Mesendoderm (in vitro differentiated cells): ENCODE results near the gene ERC2.

ENCODE experiments used
- DNase-seq: peaks from one replicate; pipeline ENCODE4 v3.0.0; 2013
- H2AK5ac ChIP-seq: 2 replicates; pipeline ENCODE4 v1.6.1; 2013; ENCODE audit warnings: low read length, inconsistent platforms
- H2BK120ac ChIP-seq: 2 replicates; pipeline ENCODE4 v1.6.1; 2013; ENCODE audit warnings: low read depth, mild to moderate bottlenecking, low read length, moderate library complexity, mixed read lengths
- H2BK15ac ChIP-seq: replicated peaks from 2 replicates; pipeline ENCODE4 v1.6.1; 2013; ENCODE audit warnings: low read depth, mild to moderate bottlenecking, moderate library complexity
- H2BK5ac ChIP-seq: 2 replicates; pipeline ENCODE4 v1.6.1; 2013; ENCODE audit warnings: low read length, inconsistent platforms
- H3K18ac ChIP-seq: 2 replicates; pipeline ENCODE4 v1.6.1; 2013; ENCODE audit warnings: mild to moderate bottlenecking, low read length, mixed read lengths
- H3K23ac ChIP-seq: one replicate; pipeline ENCODE4 v1.6.1; 2013; ENCODE audit warnings: low read length
- H3K27ac ChIP-seq: 2 replicates; pipeline ENCODE4 v1.5.1; 2013; ENCODE audit warnings: low read depth, mild to moderate bottlenecking, inconsistent platforms, low read length, moderate library complexity
- H3K27me3 ChIP-seq: 2 replicates; pipeline ENCODE4 v1.6.1; 2013; ENCODE audit warnings: low read length, control low read depth, mild to moderate bottlenecking, inconsistent platforms; ENCODE audit not compliant: insufficient read depth, poor library complexity
- H3K36me3 ChIP-seq: 2 replicates; pipeline ENCODE4 v1.6.1; 2013; ENCODE audit warnings: low read length, inconsistent platforms; ENCODE audit not compliant: control insufficient read depth, insufficient read depth
- H3K4ac ChIP-seq: one replicate; pipeline ENCODE4 v1.6.1; 2013; ENCODE audit warnings: low read depth, mild to moderate bottlenecking, low read length, moderate library complexity
- H3K4me1 ChIP-seq: 2 replicates; pipeline ENCODE4 v1.6.1; 2013; ENCODE audit warnings: low read depth, low read length, inconsistent platforms; ENCODE audit not compliant: control insufficient read depth
- H3K4me2 ChIP-seq: 2 replicates; pipeline ENCODE4 v1.6.1; 2013; ENCODE audit warnings: low read length
- H3K4me3 ChIP-seq: 2 replicates; pipeline ENCODE4 v1.5.1; 2013; ENCODE audit warnings: mild to moderate bottlenecking, low read length
- H3K56ac ChIP-seq: one replicate; pipeline ENCODE4 v1.6.1; 2013; ENCODE audit warnings: low read length
- H3K79me1 ChIP-seq: 2 replicates; pipeline ENCODE4 v1.6.1; 2013; ENCODE audit warnings: low read length, inconsistent platforms
- H3K79me2 ChIP-seq: 2 replicates; pipeline ENCODE4 v1.6.1; 2013; ENCODE audit warnings: mild to moderate bottlenecking, low read length; ENCODE audit not compliant: control insufficient read depth, insufficient read depth
- H3K9ac ChIP-seq: 2 replicates; pipeline ENCODE4 v1.6.1; 2013; ENCODE audit warnings: low read length, inconsistent platforms
- H4K5ac ChIP-seq: one replicate; pipeline ENCODE4 v1.6.1; 2013; ENCODE audit warnings: low read length
- H4K8ac ChIP-seq: one replicate; pipeline ENCODE4 v1.6.1; 2013; ENCODE audit warnings: low read depth, mild to moderate bottlenecking, control low read depth, low read length, moderate library complexity
- WGBS: extraction: QIAGEN DNeasy Blood & Tissue Kit; methylation state at CpG from one replicate; pipeline ENCODE4 v1.1.7; 2013; ENCODE audit warnings: low lambda C conversion rate, missing lambda C conversion rate; ENCODE audit not compliant: insufficient coverage; ENCODE audit errors: extremely low coverage; 5-methylcytosine and 5-hydroxymethylcytosine counted together

Gene ERC2

GRCh38 chr3:55879901-55880331 is 588.4 kb downstream of the ERC2 start:
- H3K4me1 ChIP-seq: peaks cover 4% of the 10 kb centered on the region
- no CpG with 5 or more reads among the region's 2 CpGs for WGBS

GRCh38 chr3:55877703-55878102 is 590.6 kb downstream of the ERC2 start:
- Histone ChIP-seq H3K27me3 (no peaks in the 10 kb centered on the region), H3K4ac (no peak overlapping the region), H4K5ac (no peak overlapping the region), H3K4me3 (no peak overlapping the region), H3K36me3 (no peaks in the 10 kb centered on the region), H3K4me2 (no peak overlapping the region), H2BK5ac (no peak overlapping the region), H2BK15ac (no peak overlapping the region), H3K4me1 (peaks cover 4% of the 10 kb centered on the region), H2AK5ac (no peak overlapping the region), H3K9ac (no peak overlapping the region), H3K27ac (no peak overlapping the region), H4K8ac (no peak overlapping the region), H3K56ac (no peak overlapping the region), H3K79me2 (no peaks in the 10 kb centered on the region), H3K23ac (no peak overlapping the region), H3K79me1 (no peaks in the 10 kb centered on the region), H2BK120ac (no peak overlapping the region), H3K18ac (no peak overlapping the region)
- DNase-seq: peak; percentile 82
- WGBS: no CpG with 5 or more reads among the region's 4 CpGs

More at GRCh38 chr3:55879901-55880331, 588.4 kb downstream of the ERC2 start:
- DNase-seq: no peak
- H4K8ac ChIP-seq: no peak overlapping the region
- H3K27ac ChIP-seq: no peak overlapping the region
- H3K79me1 ChIP-seq: no peaks in the 10 kb centered on the region
- H2BK15ac ChIP-seq: no peak overlapping the region
- no peaks in the 10 kb centered on the region for H3K27me3 ChIP-seq
- H3K23ac ChIP-seq: no peak overlapping the region
- no peak overlapping the region for H2BK5ac ChIP-seq
- H3K4me2 ChIP-seq: no peak overlapping the region
- no peaks in the 10 kb centered on the region for H3K79me2 ChIP-seq
- no peak overlapping the region for H2AK5ac ChIP-seq
- no peak overlapping the region for H4K5ac ChIP-seq
- H3K36me3 ChIP-seq: no peaks in the 10 kb centered on the region
- no peak overlapping the region for H2BK120ac ChIP-seq
- no peak overlapping the region for H3K4ac ChIP-seq
- H3K18ac ChIP-seq: no peak overlapping the region
- H3K4me3 ChIP-seq: no peak overlapping the region
- H3K9ac ChIP-seq: no peak overlapping the region
- H3K56ac ChIP-seq: no peak overlapping the region

- no peaks in the 10 kb centered on the region for H3K27me3 ChIP-seq
- H2AK5ac ChIP-seq: no peak overlapping the region
- no peak overlapping the region for H2BK120ac ChIP-seq
- H3K4me1 ChIP-seq: peaks cover 4% of the 10 kb centered on the region
- no peaks in the 10 kb centered on the region for H3K79me1 ChIP-seq
- H3K27ac ChIP-seq: no peak overlapping the region
- H3K4me3 ChIP-seq: no peak overlapping the region
- no peak for DNase-seq
- H2BK5ac ChIP-seq: no peak overlapping the region
- H3K56ac ChIP-seq: no peak overlapping the region
- H3K79me2 ChIP-seq: no peaks in the 10 kb centered on the region
- no peak overlapping the region for H3K4me2 ChIP-seq
- no peak overlapping the region for H3K23ac ChIP-seq
- no peak overlapping the region for H4K5ac ChIP-seq
- no peak overlapping the region for H3K9ac ChIP-seq
- H3K36me3 ChIP-seq: no peaks in the 10 kb centered on the region
- no peak overlapping the region for H2BK15ac ChIP-seq
- no peak overlapping the region for H3K4ac ChIP-seq
- H3K18ac ChIP-seq: no peak overlapping the region
- no peak overlapping the region for H4K8ac ChIP-seq
Measured at GRCh38 chr3:55876560-55876959, 591.7 kb downstream of the ERC2 start.

- no peak for DNase-seq
- no CpG with 5 or more reads among the region's 1 CpG for WGBS
Measured at GRCh38 chr3:55875113-55875512, 593.2 kb downstream of the ERC2 start.

GRCh38 chr3:55873523-55874254 is 594.6 kb downstream of the ERC2 start:
- Histone ChIP-seq H3K4me2 (no peak overlapping the region), H3K36me3 (no peaks in the 10 kb centered on the region), H3K79me1 (no peaks in the 10 kb centered on the region), H3K56ac (no peak overlapping the region), H2BK5ac (no peak overlapping the region), H4K5ac (no peak overlapping the region), H3K27ac (no peak overlapping the region), H3K4me1 (no peaks in the 10 kb centered on the region), H3K4me3 (no peak overlapping the region), H3K4ac (no peak overlapping the region), H3K9ac (no peak overlapping the region), H3K27me3 (no peaks in the 10 kb centered on the region), H2BK120ac (no peak overlapping the region), H2AK5ac (no peak overlapping the region), H2BK15ac (no peak overlapping the region), H3K18ac (no peak overlapping the region), H4K8ac (no peak overlapping the region), H3K79me2 (no peaks in the 10 kb centered on the region), H3K23ac (no peak overlapping the region)
- no CpG with 5 or more reads among the region's 1 CpG for WGBS
- DNase-seq: no peak

More at GRCh38 chr3:55875113-55875512, 593.2 kb downstream of the ERC2 start:
- no peak overlapping the region for H3K23ac ChIP-seq
- no peak overlapping the region for H3K4me3 ChIP-seq
- H3K4me1 ChIP-seq: peaks cover 4% of the 10 kb centered on the region
- H3K4me2 ChIP-seq: no peak overlapping the region
- H3K56ac ChIP-seq: no peak overlapping the region
- no peaks in the 10 kb centered on the region for H3K36me3 ChIP-seq
- no peak overlapping the region for H4K5ac ChIP-seq
- no peaks in the 10 kb centered on the region for H3K79me1 ChIP-seq
- H2AK5ac ChIP-seq: no peak overlapping the region
- no peaks in the 10 kb centered on the region for H3K27me3 ChIP-seq
- H2BK15ac ChIP-seq: no peak overlapping the region
- H3K9ac ChIP-seq: no peak overlapping the region
- H2BK120ac ChIP-seq: no peak overlapping the region
- no peak overlapping the region for H3K27ac ChIP-seq
- H3K18ac ChIP-seq: no peak overlapping the region
- H2BK5ac ChIP-seq: no peak overlapping the region
- H3K4ac ChIP-seq: no peak overlapping the region
- no peaks in the 10 kb centered on the region for H3K79me2 ChIP-seq
- no peak overlapping the region for H4K8ac ChIP-seq

GRCh38 chr3:55870594-55870993 is 597.7 kb downstream of the ERC2 start:
- no peak overlapping the region for H3K4ac ChIP-seq
- no peaks in the 10 kb centered on the region for H3K4me1 ChIP-seq
- H3K4me3 ChIP-seq: no peak overlapping the region
- H3K56ac ChIP-seq: no peak overlapping the region
- H2BK15ac ChIP-seq: no peak overlapping the region
- H3K9ac ChIP-seq: no peak overlapping the region
- H3K36me3 ChIP-seq: no peaks in the 10 kb centered on the region
- no peak overlapping the region for H2AK5ac ChIP-seq
- H3K79me2 ChIP-seq: no peaks in the 10 kb centered on the region
- H3K27me3 ChIP-seq: no peaks in the 10 kb centered on the region
- DNase-seq: peak; percentile 22
- no peaks in the 10 kb centered on the region for H3K79me1 ChIP-seq
- no peak overlapping the region for H4K8ac ChIP-seq
- no peak overlapping the region for H2BK120ac ChIP-seq
- no peak overlapping the region for H4K5ac ChIP-seq
- H3K4me2 ChIP-seq: no peak overlapping the region
- no CpG with 5 or more reads among the region's 5 CpGs for WGBS
- H3K27ac ChIP-seq: no peak overlapping the region
- H2BK5ac ChIP-seq: no peak overlapping the region
- H3K18ac ChIP-seq: no peak overlapping the region
- H3K23ac ChIP-seq: no peak overlapping the region
